MCF 10A (cell line): Measurements from ENCODE around the gene NRIP1. TPM values are rescaled to one million over a fixed set of nuclear protein-coding genes. Genes with fewer than 3 reads are reported as not detected.

Experiments
- BruUV-seq: library from RNA; stranded (reverse); fragments of 400-500 nt; replicated peaks from 2 replicates; lab custom pipeline; 2021; lab: Mats Ljungman, UMichigan
- CTCF ChIA-PET: fragments of 300-600 bp; sonication (Branson Sonifier 250); formaldehyde crosslinking; extraction: SDS; loops from one replicate; lab custom pipeline; 2021; ENCODE audit warnings: antibody characterized with exemption, inconsistent platforms; lab: Yijun Ruan, JAX
- POLR2A ChIA-PET: fragments of 300-600, 350-650 bp; sonication (Branson Sonifier 250); formaldehyde crosslinking; extraction: SDS; loops from one replicate; lab custom pipeline; 2020; ENCODE audit warnings: antibody characterized with exemption, inconsistent platforms; lab: Yijun Ruan, JAX
- DNase-seq: peaks from one replicate; pipeline ENCODE4 v3.0.0-alpha.2; 2018; ENCODE audit not compliant: unreplicated experiment
- H3K27ac Mint-ChIP-seq: one replicate; pipeline ENCODE4 v1.8.0; 2022; ENCODE audit warnings: mild to moderate bottlenecking, low read depth, mixed read lengths; ENCODE audit not compliant: unreplicated experiment
- H3K27me3 Mint-ChIP-seq: one replicate; pipeline ENCODE4 v1.8.0; 2022; ENCODE audit warnings: mixed read lengths; ENCODE audit not compliant: insufficient read depth, unreplicated experiment
- H3K36me3 Mint-ChIP-seq: one replicate; pipeline ENCODE4 v1.8.0; 2022; ENCODE audit warnings: mild to moderate bottlenecking, moderate library complexity, mixed read lengths; ENCODE audit not compliant: insufficient read depth, unreplicated experiment
- H3K4me1 Mint-ChIP-seq: one replicate; pipeline ENCODE4 v1.8.0; 2022; ENCODE audit warnings: mixed read lengths; ENCODE audit not compliant: insufficient read depth, unreplicated experiment
- H3K4me3 Mint-ChIP-seq: one replicate; pipeline ENCODE4 v1.8.0; 2022; ENCODE audit warnings: mild to moderate bottlenecking, moderate library complexity, mixed read lengths; ENCODE audit not compliant: unreplicated experiment
- H3K9me3 Mint-ChIP-seq: one replicate; pipeline ENCODE4 v1.8.0; 2022; ENCODE audit warnings: mixed read lengths; ENCODE audit not compliant: unreplicated experiment
- intact Hi-C: fragments of 100-400 bp; cut with micrococcal nuclease; formaldehyde crosslinking; loops from 2 replicates; pipeline ENCODE4 v1.14.1; 2022
- total RNA-seq: library from RNA; stranded (reverse); gene quantifications from 2 replicates; pipeline ENCODE4 v1.2.3, GENCODE V29; 2022
- TF ChIP-seq, protein P1 (sequence below): fragments of 200-600 bp; IDR thresholded peaks from one replicate; pipeline ENCODE4 v1.8.0; 2022; ENCODE audit warnings: antibody characterized with exemption, mild to moderate bottlenecking; ENCODE audit not compliant: unreplicated experiment

Gene NRIP1
- total RNA-seq, 1 experiment from 2014 or later: 31.4 TPM

DNA sequence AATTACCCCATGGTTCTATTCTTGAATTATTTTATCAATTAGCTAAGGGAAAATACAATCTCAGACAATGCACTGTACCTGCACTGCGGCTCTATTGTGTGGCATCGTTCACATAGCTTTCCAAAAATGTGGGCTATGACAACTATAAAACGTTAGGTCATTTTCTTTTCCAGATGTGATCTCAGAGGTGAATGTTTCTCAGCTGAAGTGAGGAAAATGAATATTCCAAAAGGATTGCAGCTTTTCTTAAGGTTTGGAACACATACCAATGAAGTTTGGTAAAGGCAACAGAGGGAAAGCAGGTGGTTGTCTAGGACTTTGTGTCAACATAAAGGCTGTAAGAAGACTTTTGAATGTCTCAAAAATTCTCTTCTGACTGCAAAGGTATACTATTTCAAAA, 105.5 kb downstream of the NRIP1 start:
- DNase-seq: no peak
- Mint-ChIP-seq H3K9me3 (no peaks in the 10 kb centered on the region), H3K27me3 (no peaks in the 10 kb centered on the region), H3K4me3 (no peak overlapping the region), H3K4me1 (no peaks in the 10 kb centered on the region), H3K27ac (no peak overlapping the region), H3K36me3 (peaks cover under 1% of the 10 kb centered on the region)
- POLR2A ChIA-PET: interaction anchor here (0.8 kb wide), 1 partner anchor 30 kb away, joined by 4 read pairs; no protein-coding TSS in a partner anchor
- CTCF ChIA-PET: interaction anchor here (1.2 to 1.3 kb wide), 2 partner anchors 524 to 594 kb away, joined by 3 to 4 read pairs; no protein-coding TSS in a partner anchor
- intact Hi-C loops: no loop called here
- TF ChIP-seq, protein P1, sequence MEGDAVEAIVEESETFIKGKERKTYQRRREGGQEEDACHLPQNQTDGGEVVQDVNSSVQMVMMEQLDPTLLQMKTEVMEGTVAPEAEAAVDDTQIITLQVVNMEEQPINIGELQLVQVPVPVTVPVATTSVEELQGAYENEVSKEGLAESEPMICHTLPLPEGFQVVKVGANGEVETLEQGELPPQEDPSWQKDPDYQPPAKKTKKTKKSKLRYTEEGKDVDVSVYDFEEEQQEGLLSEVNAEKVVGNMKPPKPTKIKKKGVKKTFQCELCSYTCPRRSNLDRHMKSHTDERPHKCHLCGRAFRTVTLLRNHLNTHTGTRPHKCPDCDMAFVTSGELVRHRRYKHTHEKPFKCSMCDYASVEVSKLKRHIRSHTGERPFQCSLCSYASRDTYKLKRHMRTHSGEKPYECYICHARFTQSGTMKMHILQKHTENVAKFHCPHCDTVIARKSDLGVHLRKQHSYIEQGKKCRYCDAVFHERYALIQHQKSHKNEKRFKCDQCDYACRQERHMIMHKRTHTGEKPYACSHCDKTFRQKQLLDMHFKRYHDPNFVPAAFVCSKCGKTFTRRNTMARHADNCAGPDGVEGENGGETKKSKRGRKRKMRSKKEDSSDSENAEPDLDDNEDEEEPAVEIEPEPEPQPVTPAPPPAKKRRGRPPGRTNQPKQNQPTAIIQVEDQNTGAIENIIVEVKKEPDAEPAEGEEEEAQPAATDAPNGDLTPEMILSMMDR: no peak
- no TSS peak for BruUV-seq

DNA sequence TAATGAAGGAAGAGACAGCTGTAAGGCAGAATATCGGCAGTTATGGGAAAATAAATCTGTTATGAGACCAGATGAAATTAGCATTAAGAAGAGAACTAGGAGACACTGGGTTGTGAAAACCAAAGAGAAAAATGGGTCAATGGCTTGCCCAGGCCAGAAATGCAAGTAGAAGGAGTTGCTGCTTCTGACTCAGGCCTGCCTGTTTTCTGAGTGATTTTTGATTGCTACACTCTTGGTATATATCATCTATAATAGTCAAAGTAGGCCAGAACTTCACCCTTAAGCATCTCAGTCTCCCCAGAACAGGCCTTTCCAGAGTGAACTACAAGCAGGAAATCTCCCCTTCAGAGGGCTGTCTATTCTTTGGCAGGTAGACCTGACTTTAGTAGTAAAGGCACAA, 107.0 kb downstream of the NRIP1 start:
- TF ChIP-seq, protein P1: no peak
- H3K4me1 Mint-ChIP-seq: no peaks in the 10 kb centered on the region
- DNase-seq: no peak
- no TSS peak for BruUV-seq
- H3K4me3 Mint-ChIP-seq: no peak overlapping the region
- no peak overlapping the region for H3K27ac Mint-ChIP-seq
- ChIA-PET POLR2A (no interaction called here), CTCF (interaction anchor here (1.4 kb wide), 1 partner anchor 94 kb away, joined by 3 read pairs; no protein-coding TSS in a partner anchor)
- no peaks in the 10 kb centered on the region for H3K27me3 Mint-ChIP-seq
- H3K36me3 Mint-ChIP-seq: no peaks in the 10 kb centered on the region
- intact Hi-C loops: no loop called here
- H3K9me3 Mint-ChIP-seq: no peaks in the 10 kb centered on the region

DNA sequence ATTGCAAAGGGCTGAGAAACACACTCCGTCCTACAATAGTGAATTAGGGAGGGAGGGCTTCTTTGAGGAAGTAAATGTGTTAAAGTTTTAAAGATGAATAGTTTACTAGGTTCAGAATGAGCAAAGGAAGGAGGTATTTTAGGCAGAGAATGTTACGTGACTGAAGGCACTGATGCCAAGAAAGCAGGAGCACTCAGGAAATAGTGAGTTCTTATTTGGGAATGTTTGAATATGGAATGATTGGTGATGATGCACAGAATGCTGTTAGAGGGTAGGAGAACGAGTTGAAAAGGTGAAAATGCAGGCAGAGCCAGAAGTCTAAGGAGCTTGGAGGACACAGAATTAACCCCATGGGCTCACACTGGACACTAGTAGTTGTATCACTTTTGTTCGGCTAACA, 108.0 kb downstream of the NRIP1 start:
- TF ChIP-seq, protein P1: no peak
- Mint-ChIP-seq H3K36me3 (no peaks in the 10 kb centered on the region), H3K9me3 (no peaks in the 10 kb centered on the region), H3K27ac (no peak overlapping the region), H3K27me3 (no peaks in the 10 kb centered on the region), H3K4me1 (no peaks in the 10 kb centered on the region), H3K4me3 (no peak overlapping the region)
- ChIA-PET POLR2A (no interaction called here), CTCF (no interaction called here)
- BruUV-seq: no TSS peak
- no peak for DNase-seq
- intact Hi-C loops: no loop called here

DNA sequence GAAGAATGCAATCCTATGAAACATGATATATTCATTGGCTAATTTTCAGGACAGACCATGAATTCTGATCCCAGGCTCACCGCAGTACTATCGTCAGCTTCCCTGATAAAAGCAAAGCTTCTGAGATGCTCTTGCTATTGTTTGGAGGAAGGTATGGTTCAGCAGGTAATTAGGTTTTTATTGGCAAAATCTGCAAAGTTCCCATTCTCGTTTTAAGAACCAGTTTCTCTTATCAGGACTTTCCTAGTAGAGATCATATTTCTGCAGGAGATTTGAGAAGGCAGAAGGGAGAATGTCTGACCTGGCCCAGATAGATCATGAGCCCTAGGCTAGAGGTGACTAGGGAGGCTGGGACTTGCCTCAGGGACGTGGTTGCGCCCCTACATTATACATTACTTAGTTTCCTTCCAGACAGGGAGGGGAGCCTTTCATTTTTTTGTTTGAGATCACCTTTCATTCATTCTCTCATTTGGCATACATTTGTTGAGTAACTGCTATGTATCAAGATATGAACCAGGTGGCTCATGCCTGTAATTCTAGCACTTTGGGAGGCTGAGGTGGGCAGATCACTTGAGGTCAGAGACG, 108.8 kb downstream of the NRIP1 start:
- no peak for DNase-seq
- no peaks in the 10 kb centered on the region for H3K27me3 Mint-ChIP-seq
- CTCF ChIA-PET: no interaction called here
- H3K4me3 Mint-ChIP-seq: no peak overlapping the region
- H3K36me3 Mint-ChIP-seq: no peaks in the 10 kb centered on the region
- intact Hi-C loops: no loop called here
- POLR2A ChIA-PET: no interaction called here
- TF ChIP-seq, protein P1: no peak
- H3K9me3 Mint-ChIP-seq: no peaks in the 10 kb centered on the region
- no peaks in the 10 kb centered on the region for H3K4me1 Mint-ChIP-seq
- H3K27ac Mint-ChIP-seq: no peak overlapping the region
- BruUV-seq: no TSS peak
